Astrocyte of the cerebellum (primary cell): ENCODE results near the gene ZPLD1.

Source experiments
- DNase-seq: peaks from one replicate; pipeline ENCODE4 v3.0.0-alpha.2; 2011; ENCODE audit warnings: low read depth
- H3K4me3 ChIP-seq: 2 replicates; pipeline ENCODE4 v1.5.1; 2011; ENCODE audit warnings: mild to moderate bottlenecking, low read depth, low read length, moderate library complexity
- in situ Hi-C: cut with HindIII; loops from 2 replicates; pipeline ENCODE4 v1.10.0; 2017; ENCODE audit warnings: low sequenced_read_pairs
- TF ChIP-seq, protein P1 (sequence below): IDR thresholded peaks from 2 replicates; pipeline ENCODE4 v1.5.1; 2012; ENCODE audit warnings: low read length, low read depth, moderate library complexity, mild to moderate bottlenecking; ENCODE audit errors: missing control alignments

The ZPLD1 gene

DNA sequence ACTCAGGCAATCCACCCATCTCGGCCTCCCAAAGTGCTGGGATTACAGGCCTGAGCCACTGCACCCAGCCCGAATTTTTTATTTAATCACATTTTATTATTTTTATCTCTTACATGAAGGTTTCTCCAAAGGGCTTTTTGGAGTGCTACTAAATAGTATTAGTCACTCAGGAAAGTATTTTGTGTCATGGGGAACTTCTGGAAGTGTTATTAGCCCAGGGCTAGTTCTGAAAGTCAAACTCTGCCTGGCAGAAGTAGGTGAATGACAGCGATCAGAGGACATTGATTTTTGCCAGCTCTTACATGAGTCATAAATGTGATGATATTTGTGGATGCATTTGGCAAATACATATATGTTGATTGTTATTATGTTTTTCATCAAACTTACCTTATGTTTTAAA lies 48.7 kb downstream of the ZPLD1 start:
- in situ Hi-C loops, result no loop called here
- no peak overlapping the region for H3K4me3 ChIP-seq
- DNase-seq, result no peak
- TF ChIP-seq, protein P1, sequence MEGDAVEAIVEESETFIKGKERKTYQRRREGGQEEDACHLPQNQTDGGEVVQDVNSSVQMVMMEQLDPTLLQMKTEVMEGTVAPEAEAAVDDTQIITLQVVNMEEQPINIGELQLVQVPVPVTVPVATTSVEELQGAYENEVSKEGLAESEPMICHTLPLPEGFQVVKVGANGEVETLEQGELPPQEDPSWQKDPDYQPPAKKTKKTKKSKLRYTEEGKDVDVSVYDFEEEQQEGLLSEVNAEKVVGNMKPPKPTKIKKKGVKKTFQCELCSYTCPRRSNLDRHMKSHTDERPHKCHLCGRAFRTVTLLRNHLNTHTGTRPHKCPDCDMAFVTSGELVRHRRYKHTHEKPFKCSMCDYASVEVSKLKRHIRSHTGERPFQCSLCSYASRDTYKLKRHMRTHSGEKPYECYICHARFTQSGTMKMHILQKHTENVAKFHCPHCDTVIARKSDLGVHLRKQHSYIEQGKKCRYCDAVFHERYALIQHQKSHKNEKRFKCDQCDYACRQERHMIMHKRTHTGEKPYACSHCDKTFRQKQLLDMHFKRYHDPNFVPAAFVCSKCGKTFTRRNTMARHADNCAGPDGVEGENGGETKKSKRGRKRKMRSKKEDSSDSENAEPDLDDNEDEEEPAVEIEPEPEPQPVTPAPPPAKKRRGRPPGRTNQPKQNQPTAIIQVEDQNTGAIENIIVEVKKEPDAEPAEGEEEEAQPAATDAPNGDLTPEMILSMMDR, result no peak

DNA sequence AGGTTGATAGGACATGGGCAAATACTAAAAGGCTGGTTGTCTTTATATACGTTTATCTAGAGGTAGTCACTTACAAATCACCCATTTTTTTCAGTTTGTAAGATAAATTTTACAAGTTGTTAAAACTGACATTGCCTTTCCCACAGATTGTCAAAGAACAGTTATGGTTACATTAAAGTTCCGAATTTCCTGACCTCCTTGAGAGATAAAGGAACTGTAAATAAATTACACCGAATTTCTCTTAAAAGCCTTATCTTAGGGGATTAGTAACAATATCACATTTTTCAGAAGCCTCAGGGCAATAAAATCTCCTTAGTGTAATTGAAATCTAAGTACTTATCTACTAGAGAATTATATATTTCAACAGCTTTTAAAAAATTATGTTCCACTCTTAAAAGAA lies 49.5 kb downstream of the ZPLD1 start:
- DNase-seq, result no peak
- TF ChIP-seq, protein P1, result no peak
- in situ Hi-C loops, result no loop called here
- no peak overlapping the region for H3K4me3 ChIP-seq

DNA sequence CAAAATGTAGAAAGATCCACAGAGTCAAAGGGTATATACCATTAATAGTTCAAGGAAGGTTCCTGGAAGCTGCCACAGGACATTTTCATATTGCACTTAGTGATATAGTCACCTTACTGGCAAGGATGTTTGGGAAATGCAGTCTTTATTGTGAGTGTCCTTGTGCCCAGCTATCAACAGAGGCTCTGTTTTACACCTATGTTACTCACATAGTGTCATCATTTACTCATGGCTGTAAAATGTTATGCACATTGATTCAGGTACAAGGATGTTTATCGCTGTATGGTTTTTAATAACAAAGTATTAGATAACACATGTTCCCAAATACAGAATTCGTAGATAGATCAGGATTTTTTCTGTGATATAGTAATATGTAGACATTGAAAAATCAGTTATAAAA lies 50.9 kb downstream of the ZPLD1 start:
- H3K4me3 ChIP-seq, result no peak overlapping the region
- TF ChIP-seq, protein P1, result no peak
- in situ Hi-C loops, result no loop called here
- DNase-seq, result no peak

DNA sequence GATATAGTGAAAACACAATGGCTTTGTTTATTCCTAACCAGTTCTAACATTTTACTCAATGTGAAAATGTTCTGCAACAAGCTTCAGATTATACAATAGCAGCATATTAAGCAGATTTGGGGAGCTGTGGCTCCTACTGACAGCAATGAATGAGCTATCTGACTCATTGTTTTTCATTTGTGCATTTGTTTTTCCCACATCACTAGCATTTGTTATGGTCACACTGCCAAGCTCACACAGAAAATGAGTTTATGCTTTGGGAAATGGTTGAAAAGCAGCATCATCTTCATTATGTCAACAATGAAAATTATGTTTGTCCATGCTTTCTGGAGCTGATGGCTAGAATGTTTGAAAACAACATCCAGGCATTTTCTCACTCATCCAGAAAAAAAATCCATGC lies 53.5 kb downstream of the ZPLD1 start:
- TF ChIP-seq, protein P1, result no peak
- in situ Hi-C loops, result no loop called here
- DNase-seq, result no peak
- H3K4me3 ChIP-seq, result no peak overlapping the region

DNA sequence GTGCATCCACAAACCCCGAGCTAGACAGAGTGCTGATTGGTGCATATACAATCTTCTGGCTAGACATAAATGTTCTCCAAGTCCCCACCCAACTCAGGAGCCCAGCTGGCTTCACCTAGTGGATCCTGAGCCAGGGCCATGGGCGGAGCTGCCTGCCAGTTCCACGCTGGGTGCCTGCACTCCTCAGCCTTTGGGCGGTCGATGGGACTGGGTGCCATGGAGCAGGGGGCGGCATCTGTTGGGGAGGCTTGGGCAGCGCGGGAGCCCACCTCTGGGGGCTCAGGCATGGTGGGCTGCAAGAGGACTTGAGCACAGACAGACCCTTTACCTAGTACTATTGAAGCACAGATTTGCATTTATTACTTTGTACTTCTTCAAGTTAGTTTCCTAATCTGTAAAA lies 57.5 kb downstream of the ZPLD1 start:
- no peak overlapping the region for H3K4me3 ChIP-seq
- no peak for DNase-seq
- in situ Hi-C loops, result no loop called here
- TF ChIP-seq, protein P1, result no peak

DNA sequence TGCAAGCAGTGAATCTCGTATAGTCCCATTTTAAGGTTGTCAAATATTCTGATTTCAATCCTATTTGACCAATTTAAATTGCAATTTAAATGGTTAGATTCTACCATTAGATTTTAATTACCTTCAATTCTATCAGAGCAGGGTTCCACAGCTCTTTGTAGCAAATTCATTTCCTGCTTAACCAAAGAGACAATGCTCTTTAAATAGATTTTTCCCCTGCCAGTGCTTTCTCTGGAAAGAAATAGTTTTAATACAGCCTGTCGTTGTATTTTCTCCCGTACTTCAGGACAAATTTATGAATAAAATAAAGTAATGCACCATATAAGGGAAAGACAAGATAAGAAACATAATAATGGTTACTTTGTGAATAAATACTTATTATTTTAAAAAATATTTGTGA lies 62.8 kb downstream of the ZPLD1 start:
- in situ Hi-C loops, result no loop called here
- TF ChIP-seq, protein P1, result no peak
- DNase-seq, result no peak
- H3K4me3 ChIP-seq, result no peak overlapping the region

DNA sequence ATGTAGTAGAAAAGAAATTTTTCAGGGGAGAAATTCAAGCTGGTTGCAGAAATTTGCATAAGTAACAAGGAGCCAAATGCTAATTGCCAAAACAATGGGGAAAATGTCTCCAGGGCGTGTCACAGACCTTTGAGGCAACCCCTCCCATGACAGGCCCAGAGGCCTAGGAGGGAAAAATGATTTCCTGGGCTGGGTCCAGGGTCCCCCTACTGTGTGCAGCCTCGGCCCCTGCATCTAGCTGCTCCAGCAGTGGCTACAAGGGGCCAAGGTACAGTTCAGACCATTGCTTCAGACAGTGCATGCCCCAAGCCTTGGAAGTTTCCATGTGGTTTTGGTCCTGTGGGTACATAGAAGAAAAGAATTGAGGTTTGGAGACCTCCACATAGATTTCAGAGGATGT lies 70.7 kb downstream of the ZPLD1 start:
- no peak overlapping the region for H3K4me3 ChIP-seq
- no peak for DNase-seq
- in situ Hi-C loops, result no loop called here
- TF ChIP-seq, protein P1, result no peak
